GM18502 (cell line): ENCODE results near the gene ATP7B.

Source experiments
- ATAC-seq: cut with Tn5 transposase; IDR thresholded peaks from one replicate; pipeline ENCODE4 v1.9.1; 2021; ENCODE audit warnings: mild to moderate bottlenecking; ENCODE audit not compliant: unreplicated experiment, poor library complexity

ATP7B gene

GRCh38 chr13:51955281-51955771, 55.9 kb downstream of the ATP7B start:
- ATAC-seq = no peak

GRCh38 chr13:51953347-51954195, 57.7 kb downstream of the ATP7B start:
- ATAC-seq = no peak

- no peak for ATAC-seq
Observed at GRCh38 chr13:51950722-51951121, 60.5 kb downstream of the ATP7B start.

- ATAC-seq = no peak
Observed at GRCh38 chr13:51946163-51946669, 65.0 kb downstream of the ATP7B start.

GRCh38 chr13:51945149-51945548, 66.1 kb downstream of the ATP7B start:
- ATAC-seq = peak; percentile 90

GRCh38 chr13:51944428-51944827, 66.8 kb downstream of the ATP7B start:
- no peak for ATAC-seq

GRCh38 chr13:51943721-51944120, 67.5 kb downstream of the ATP7B start:
- no peak for ATAC-seq

GRCh38 chr13:51942189-51942588, 69.1 kb downstream of the ATP7B start:
- no peak for ATAC-seq

GRCh38 chr13:51938454-51938853, 72.8 kb downstream of the ATP7B start:
- no peak for ATAC-seq

- no peak for ATAC-seq
Observed at GRCh38 chr13:51937320-51938290, 73.6 kb downstream of the ATP7B start.

- no peak for ATAC-seq
Observed at GRCh38 chr13:51935326-51936171, 75.7 kb downstream of the ATP7B start.

- no peak for ATAC-seq
Observed at GRCh38 chr13:51934461-51935087, 76.7 kb downstream of the ATP7B start.

GRCh38 chr13:51933466-51934058, 77.7 kb downstream of the ATP7B start:
- no peak for ATAC-seq

GRCh38 chr13:51932231-51932630, 79.0 kb downstream of the ATP7B start:
- no peak for ATAC-seq

GRCh38 chr13:51931606-51932005, 79.6 kb downstream of the ATP7B start:
- ATAC-seq = no peak

- ATAC-seq = no peak
Observed at GRCh38 chr13:51929699-51930098, 81.6 kb downstream of the ATP7B start.

GRCh38 chr13:51928231-51928630, 83.0 kb downstream of the ATP7B start:
- peak; percentile 57 for ATAC-seq

GRCh38 chr13:51927129-51927528, 84.1 kb downstream of the ATP7B start:
- ATAC-seq = no peak

GRCh38 chr13:51926528-51926885, 84.7 kb downstream of the ATP7B start:
- ATAC-seq = no peak
